NCI-H128 (cell line): ENCODE measurements around the gene FBN1.

Experiments used
- DNase-seq: peaks from one replicate; lab custom pipeline; 2025; ENCODE audit not compliant: unreplicated experiment; lab: John Stamatoyannopoulos, UW

Gene FBN1

DNA sequence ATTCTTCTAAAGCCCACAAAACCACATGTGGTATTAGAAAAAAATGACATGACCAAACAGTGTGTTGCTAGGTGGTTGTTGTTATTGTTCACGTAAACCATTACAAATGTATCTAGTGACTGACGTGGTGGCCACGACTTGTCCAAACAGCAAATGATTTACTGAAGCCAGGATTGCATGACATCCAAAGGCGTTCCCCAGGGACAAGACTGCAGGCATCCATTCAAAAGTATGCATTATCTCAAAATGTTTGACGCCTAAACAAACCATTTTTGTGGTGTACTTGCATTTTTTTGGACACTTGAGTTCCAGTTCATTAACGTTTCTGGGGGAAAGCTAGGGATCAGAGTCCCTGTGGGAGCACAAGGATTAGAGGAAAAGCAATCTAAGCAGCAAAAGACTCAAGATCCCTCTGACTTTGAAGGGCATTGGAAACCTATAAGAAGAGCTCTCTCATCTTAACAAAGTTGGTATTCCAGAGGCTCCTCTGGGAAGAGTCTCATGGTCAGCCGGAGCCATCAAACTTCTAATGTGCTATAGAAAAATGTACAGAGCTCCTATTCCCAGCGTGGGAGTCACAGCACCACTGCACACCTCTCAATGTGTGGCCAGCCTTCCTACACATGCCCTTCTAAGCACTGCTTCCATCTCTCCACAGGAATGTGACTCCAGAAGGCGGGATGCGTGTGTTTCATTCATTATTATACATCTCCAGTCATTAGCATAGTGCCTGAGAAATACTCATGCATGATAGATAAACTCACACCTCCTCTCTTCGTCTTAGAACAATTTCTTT is 62.9 kb downstream of the FBN1 start:
- no peak for DNase-seq

DNA sequence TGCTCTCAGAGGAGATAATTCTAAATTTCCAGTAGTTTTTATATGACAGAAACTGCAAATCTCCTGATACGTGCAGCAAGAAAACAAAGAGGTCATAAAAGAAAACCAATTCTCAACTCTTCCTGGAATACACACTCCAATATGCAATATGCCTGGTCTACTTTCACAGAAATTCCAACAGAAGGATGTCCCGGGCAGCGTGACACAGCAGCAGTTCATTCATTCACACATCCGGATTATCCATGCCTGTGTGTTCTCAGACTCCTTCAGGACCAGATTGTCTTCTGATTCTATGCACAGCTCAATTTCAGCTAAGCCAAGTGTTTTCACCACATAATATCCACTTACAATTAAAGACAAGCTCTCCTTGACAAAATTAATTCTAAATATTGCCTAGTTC is 64.3 kb downstream of the FBN1 start:
- no peak for DNase-seq

DNA sequence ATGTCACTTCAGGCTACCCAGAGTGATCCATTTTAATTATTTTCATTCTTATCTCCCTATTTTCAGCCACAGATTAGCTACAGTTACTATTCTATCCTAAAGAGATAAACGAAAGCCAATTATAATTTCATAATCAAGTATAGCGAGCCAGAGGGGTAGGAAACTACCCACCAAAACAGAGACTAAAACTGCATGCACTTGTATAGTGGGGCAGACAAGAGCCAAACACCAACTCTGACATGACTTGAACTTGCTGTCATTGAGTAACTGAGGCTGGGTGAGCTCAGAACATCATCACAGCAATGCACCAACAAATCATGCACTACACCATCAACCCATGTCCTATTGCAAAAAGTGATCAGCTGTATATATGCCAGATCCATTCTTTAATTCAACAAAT is 64.8 kb downstream of the FBN1 start:
- DNase-seq = no peak

DNA sequence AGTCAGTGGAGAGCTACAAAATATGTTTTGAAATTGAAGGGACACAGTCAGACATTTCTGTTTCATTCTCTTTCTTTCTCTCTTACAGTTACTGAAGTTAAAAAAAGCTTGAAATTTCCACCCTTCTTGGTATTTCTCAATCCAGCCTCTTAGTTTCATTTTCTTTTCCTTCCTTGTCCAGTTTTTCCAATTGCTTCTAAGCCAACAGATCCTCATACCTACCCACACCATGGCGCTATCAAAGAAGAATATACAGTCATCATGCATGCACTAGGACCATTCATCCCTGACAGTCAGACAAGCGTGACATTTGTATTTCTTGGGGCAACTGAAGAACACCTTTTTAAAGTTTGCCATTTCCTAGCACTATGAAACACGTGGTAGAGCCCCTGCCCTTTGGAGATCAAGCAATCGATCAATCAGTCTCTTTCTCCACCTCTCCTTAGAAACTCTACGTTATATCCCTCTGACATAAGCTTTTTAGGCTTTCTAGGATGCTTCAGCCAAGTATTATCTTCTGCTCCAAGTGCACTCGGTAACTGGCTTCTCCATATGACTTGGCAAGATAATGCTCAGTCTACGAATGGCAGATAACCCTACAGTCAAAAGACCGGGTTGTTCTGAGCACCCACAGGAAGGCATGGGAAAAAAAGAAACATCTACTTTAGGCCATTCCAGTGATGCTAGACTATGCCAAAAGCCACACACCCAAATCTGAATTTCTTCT is 65.4 kb downstream of the FBN1 start:
- no peak for DNase-seq

DNA sequence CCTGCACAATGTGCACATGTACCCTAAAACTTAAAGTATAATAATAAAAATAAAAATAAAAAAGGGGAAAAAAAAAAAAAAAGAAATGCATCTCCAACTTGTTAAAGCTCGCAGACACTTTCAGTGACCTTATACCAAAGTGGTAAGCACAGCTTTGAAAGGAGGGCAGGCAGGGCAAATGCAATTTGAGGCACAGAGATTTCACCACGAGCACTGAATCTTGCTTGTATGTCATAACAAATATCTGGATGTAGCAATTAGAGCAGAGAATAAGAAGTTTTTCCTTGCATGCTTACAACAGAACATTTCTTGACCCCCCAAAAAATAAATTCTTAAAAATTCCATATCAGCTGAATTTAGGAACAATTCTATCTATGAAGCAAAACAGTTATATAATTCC is 66.5 kb downstream of the FBN1 start:
- no peak for DNase-seq

DNA sequence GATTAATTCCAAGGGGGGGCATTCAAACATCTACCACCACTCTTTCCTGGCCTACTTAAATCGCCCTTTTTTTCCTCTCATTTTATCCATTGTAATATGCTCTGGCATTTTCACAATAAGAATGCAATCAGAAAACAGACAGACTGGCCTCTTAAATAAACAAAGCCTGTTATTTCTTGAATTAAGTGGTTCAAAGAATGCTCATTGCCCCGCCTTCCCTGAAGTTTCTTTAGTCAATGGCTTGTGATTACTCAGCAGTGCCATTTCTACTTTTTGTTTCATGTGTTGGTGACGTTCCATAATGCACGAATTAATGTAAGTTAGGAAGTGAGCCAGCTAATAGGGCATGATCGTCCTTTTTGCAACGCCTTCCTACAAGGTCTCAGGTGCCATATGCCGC is 68.0 kb downstream of the FBN1 start:
- DNase-seq = no peak

DNA sequence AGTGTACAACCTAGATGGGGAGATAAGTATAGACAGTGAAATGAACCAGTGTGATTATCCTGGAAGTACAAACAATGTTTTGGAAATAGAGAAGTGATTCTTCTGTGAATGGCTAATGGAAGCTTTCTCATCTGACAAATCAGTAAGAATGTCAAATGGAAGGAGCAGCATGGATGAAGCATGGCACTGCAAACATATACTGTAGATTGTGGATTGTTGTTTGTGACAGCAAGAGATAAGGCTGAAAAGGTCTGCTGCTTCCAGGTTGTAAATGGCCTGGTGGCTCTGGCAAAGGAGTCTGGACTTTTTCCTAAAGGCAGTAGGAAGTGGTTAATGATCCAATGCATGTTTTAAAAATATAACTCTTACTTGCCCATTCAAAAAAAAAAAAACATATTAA is 71.3 kb downstream of the FBN1 start:
- no peak for DNase-seq

DNA sequence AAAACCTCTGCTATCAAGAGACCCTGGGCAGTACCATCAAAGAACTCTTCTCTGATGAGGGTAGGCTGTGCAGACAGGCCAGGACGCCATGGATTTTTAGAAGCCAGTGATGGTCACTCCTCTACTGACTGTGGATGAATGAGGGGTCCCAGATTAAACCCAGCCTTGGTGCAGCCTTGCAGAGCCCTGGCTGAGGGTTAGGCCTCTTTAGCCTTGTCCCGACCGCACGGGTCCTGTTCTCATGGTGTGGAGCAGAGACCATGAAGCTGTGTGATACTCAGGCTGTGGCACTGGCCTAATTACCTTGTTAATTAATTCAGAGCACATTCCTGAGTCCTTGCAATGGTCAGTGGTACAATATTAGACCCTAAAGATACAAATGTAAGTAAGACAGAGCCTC is 71.7 kb downstream of the FBN1 start:
- DNase-seq = no peak

DNA sequence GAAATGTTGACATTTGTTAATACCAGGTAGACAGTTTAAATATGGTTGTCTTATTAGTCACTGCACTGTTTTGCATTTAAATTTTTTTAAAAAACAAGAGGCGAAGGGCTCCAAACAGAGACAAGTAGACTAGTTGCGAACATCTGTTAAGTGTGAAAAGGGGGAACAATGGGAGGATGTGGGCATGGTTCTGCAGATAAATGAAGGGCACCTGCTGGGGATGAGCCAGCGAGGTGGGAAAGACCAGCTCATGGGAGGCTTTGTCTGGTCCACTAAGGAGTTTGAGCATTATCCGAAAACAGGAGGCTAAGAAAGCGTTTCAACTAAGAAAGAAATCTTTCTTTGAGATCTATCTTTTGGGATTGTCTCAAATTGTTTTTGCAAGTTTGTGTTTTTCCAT is 72.7 kb downstream of the FBN1 start:
- DNase-seq = no peak

DNA sequence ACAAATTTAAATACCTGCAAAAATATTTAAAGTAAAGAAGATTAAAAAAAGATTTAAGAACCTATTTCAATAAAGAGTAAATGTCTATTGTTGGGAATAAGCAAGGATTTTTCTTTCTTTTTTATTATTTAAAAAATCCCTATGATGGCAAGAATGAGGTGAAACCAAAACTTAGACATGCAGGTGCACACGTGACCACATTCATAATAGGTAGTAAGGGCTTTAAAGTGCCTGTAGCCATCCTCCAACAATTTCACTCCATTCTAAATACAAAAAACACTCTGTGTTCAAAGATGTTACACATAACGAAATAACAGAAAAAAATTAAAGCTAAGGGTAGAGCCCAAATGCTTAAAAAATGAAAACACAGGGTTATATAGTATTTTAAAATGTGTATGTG is 74.0 kb downstream of the FBN1 start:
- DNase-seq = no peak

DNA sequence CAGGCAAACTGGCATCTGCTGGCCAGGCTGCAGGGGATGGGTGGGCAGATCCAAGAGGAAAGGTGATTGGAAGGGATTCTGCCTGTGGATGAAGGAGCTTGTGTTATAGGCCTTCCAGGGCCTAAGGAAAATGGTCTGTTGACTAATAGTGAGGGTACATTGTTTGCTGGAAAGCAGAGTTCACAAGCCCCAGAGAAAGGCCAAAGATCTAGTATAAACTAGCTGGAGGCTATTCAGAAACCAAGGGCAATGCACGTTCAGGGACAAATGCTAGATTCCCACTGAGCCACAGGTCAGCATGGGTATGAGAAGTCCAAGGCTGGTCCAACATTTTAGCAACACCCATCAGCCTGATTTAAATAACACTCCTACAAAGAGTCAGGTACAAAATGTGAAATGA is 74.7 kb downstream of the FBN1 start:
- no peak for DNase-seq

DNA sequence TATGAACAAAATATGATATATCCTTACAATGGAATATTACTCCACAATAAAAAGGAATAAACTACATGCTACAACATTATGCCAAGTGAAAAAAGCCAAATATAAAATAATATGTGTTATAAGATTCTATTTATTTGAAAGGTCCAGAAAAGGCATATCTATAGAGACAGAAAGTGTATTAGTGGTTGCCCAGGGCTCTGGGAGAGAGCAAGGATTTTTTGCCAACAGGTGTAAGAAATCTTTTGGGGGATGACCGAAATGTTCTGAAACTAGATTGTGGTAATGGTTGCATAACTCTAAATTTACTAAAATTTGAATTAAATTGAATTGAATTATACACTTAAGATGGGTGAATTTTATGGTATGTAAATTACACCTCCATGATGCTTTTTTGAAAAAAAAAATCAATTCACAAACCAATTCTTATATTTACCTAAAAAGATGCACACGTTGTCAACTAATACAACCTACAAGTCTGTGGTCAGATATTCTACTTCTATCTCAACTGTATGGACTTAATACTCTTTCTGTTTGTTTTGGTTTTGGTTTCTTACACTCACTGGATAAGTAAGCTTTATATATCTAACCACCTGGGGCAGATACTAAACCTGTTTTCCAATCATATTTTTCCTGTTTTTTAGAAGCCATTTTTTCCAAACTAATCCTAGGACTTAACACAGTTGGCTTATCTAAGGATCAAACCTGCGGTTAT is 75.8 kb downstream of the FBN1 start:
- no peak for DNase-seq

DNA sequence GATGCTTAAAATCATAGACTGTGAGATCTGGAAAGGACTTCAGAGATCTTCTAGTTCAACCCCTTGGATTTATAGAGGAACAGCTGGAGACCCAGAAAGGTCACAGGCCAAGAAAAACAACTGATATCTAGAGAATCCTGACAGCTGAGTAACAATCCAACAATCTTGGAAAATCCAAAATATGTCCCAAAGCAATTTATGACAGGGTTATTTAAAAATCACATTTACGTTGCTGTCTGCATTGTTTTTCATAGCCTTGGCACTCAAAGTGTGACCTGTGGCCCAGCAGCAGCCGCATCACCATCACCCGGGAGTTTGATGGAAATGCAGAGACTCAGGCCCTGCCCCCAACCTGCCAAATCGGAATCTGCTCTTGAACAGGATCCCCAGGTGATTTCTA is 78.8 kb downstream of the FBN1 start:
- DNase-seq = no peak

DNA sequence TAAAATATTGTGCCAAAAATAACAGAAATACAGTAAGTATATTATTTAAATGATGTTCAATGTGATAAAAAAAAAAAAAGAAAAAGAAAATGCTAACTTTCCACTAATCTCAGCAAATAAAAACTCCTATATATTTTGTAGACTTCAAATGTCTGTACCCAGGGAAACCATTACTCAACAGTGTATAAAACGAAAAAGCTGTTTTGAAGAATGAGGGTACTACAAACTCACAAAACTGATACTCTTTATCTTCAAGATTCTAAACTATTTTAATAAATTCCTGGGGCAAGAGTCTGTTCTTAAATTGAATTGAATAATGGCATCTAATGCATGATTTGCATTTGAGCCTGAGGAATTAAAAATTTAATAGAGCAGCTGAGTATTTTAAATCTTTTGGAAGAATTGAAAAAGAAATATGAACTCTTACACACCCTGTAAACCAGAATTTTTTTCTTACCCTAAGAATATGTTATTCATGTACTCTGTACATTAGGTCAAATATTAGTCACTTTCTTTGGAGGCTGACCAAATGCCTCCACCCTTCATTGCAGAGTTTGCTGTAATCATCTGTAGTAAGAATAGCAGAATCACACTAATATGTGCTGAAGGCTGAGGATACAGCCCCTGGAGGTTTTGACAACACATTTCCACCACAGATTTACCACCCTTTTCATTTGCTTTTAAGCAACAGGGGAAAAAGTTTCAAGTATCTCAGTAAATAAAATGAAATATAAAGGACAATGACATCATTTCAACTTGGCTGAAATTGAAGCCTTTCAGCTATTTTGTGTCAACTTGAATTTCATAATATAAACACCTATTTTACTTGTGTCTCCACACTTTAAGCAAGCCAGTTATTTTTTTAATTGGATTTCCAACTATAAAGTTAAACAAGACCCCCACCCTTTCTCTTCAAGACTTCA is 79.7 kb downstream of the FBN1 start:
- DNase-seq = no peak

DNA sequence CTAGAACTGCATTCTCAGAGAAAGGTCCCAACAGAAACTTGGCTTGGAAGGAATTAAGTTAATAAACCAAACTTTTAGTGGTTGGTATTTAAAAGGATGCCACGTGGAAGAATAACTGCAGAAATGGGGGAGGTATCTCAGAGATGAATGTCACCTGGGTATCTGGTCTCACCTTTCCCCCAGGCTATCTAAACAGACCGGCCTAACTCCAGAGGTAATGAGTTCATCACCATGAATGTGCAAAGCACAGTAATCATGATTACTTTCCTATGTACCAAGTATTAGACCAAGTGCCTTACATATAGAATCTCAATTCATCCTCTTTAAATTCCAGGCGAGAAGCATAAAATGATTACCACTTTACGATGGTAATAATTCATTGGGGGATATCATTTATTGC is 80.8 kb downstream of the FBN1 start:
- no peak for DNase-seq

DNA sequence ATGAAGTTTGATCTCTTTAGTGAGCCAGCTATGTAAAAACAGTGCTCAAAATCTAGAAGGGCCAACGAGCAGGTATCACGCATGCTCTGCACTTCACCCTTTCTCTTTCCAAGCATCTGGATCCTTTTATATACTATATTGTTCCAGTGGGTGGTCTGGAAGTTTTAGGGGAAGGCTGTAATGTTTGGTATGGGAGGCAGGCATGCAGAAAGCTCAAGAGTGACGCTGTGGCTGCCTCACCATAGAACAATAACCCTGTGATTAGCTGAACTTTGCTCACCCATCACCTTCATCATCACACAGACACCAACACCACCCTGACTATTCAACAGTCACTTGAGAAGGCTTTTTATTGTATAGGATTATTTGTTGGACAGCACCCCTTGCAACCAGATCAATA is 81.6 kb downstream of the FBN1 start:
- DNase-seq = no peak

DNA sequence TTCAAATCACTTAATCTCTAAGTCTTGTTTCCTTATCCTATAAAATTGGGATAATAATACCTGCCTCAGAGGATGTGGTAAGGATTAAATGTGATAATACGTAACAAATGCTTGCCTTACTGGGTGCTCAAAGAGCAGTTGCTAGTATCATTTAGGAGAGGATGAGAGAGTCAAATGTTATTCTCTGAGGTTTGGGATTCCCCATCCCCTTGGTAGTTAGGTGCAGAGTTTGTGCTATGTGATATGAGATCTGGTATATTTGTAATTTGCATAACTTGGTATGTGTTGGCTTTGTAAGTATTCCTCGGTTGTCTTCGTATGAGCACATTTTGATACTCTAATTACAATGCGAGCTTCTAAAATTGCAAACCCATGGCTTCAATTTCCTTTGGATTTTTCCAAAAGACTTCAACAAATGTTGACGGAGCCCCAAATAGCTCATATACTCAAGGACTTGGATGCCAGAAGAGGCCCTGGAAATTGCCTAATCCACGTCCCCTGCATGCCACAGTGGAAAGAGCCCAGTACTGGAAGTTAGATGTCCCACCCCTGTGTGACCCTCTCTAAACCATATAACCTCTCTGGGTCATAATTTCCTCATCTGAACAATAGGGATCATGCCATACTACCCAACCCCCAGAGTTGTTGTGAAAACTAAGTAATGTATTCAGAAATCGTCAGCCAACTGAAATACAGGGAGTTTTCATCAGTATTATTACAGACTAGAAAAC is 85.0 kb downstream of the FBN1 start:
- no peak for DNase-seq

DNA sequence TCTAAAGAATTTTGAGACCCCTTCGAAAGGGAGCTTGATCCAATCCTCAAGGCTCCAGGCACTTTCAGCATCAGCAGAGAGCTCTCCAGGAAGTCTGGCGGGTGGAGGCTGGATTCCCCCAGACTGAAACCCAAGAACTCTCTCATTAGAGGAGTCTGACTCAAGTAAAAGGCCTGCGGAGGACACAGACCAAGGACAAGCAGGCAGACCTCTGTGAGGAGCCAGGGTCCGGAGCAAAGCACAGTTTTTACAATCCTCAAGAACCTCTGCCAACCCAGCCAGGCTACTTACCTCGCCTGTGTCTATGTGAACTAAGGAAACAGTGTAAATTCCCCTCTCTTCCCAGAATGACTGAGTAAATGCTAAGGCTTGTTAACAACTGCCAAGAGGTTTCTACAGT is 86.2 kb downstream of the FBN1 start:
- DNase-seq = no peak

DNA sequence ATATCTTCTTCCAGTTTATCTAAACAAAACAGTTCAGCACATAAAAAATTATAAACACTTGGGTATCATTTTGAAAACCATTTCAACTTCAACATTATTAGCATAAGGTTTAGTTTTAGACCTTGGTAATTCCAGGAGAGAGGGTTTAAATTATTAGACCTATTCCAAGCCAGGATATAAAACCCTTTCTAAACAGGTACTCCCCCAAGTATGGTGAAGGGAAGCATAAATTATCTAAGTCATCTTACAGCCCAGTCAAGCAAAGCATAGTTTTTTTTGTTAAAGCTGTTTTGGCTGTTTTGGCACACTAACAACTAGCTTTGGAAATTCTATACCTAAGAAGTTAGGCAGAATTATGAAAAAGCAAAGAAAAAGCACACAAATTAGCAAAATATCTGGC is 87.3 kb downstream of the FBN1 start:
- DNase-seq = no peak

DNA sequence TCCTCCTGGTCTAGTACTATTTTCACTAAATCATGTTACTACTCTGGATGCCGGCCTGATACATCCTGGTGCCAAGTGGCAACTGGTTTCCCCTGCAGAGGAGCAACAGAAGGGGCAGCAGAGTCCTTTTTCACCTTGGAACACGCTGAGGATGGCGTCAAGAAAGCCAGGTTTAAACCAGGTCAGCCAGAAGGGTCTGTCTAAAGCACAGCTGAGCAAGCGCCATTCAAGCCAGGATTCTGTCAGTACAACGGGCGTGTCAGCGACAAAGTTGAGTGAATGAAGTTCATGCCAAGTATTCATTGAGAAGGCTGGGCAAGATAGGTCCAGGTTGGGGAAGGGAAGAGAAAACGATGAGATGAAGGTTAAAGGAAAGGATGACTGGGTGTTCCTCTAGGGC is 88.2 kb downstream of the FBN1 start:
- DNase-seq = no peak
